Breast epithelium (tissue), 3 donors: ENCODE measurements around the gene CASS4.

Source experiments
- POLR2A ChIP-seq: fragments of 450-650 bp; IDR thresholded peaks from one replicate; pipeline ENCODE4 v1.6.1; 2016; ENCODE audit warnings: antibody characterized with exemption, mild to moderate bottlenecking, moderate library complexity
- TF ChIP-seq, protein P1 (sequence below), 3 donors: fragments of 450-650 bp; IDR thresholded peaks; one replicate each; pipeline ENCODE4 v1.5.1; 2016 to 2017; ENCODE audit warnings: antibody characterized with exemption in 3 of 3, mild to moderate bottlenecking in 3 of 3, moderate library complexity in 3 of 3

GRCh38 chr20:56442389-56443365, 30.6 kb downstream of the CASS4 start:
- TF ChIP-seq POLR2A = no peak
- TF ChIP-seq, protein P1, sequence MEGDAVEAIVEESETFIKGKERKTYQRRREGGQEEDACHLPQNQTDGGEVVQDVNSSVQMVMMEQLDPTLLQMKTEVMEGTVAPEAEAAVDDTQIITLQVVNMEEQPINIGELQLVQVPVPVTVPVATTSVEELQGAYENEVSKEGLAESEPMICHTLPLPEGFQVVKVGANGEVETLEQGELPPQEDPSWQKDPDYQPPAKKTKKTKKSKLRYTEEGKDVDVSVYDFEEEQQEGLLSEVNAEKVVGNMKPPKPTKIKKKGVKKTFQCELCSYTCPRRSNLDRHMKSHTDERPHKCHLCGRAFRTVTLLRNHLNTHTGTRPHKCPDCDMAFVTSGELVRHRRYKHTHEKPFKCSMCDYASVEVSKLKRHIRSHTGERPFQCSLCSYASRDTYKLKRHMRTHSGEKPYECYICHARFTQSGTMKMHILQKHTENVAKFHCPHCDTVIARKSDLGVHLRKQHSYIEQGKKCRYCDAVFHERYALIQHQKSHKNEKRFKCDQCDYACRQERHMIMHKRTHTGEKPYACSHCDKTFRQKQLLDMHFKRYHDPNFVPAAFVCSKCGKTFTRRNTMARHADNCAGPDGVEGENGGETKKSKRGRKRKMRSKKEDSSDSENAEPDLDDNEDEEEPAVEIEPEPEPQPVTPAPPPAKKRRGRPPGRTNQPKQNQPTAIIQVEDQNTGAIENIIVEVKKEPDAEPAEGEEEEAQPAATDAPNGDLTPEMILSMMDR (IDR thresholded peaks at IDR 0.05) = no peak
